Pancreas (tissue), 10 donors: ENCODE results near the gene GH2. TPM values are rescaled to one million over a fixed set of nuclear protein-coding genes. Genes with fewer than 3 reads are reported as not detected.
"Not testable (repeated sequence)": the region's sequence is repeated elsewhere in the genome, so short reads cannot be mapped to it uniquely, and the experiment has no call there.

Experiments
- ATAC-seq, 4 donors: fragments of 200-7000 bp; cut with Tn5 transposase; one replicate each; pipeline versions ENCODE4 v1.8.0 to v1.9.1; 2020; ENCODE audit warnings: mild to moderate bottlenecking in 4 of 4, moderate library complexity in 4 of 4
- DNase-seq, 6 donors: peaks; one replicate each; pipeline ENCODE4 v3.0.0-alpha.2; 2020
- FAIRE-seq: peaks from 2 replicates; lab custom pipeline; 2012; peaks lifted over from hg19 to GRCh38; lab: Jason Lieb, UNC
- H3K27ac ChIP-seq, 4 donors: fragments of 200-600 bp; sonication (generic); 1 replicate in 3 of 4; 2 replicates in 1 of 4; pipeline versions ENCODE4 v1.5.0 to v1.8.0; 2020
- H3K27me3 ChIP-seq, 4 donors: fragments of 200-600 bp; one replicate each; pipeline ENCODE4 v1.8.0; 2021
- H3K36me3 ChIP-seq, 3 donors: fragments of 200-600 bp; sonication (generic) in 1 of 3; one replicate each; pipeline versions ENCODE4 v1.5.0 to v1.8.0; 2020 to 2021
- H3K4me1 ChIP-seq, 3 donors: fragments of 200-600 bp; one replicate each; pipeline ENCODE4 v1.8.0; 2021
- H3K4me3 ChIP-seq, 4 donors: fragments of 200-600 bp; sonication (generic) in 2 of 4; one replicate each; pipeline versions ENCODE4 v1.5.0 to v1.8.0; 2020 to 2021
- H3K9me3 ChIP-seq, 4 donors: fragments of 200-600 bp; one replicate each; pipeline ENCODE4 v1.8.0; 2021
- CTCF ChIP-seq, 4 donors: fragments of 200-600 bp; sonication (generic) in 3 of 4; IDR thresholded peaks; one replicate each; pipeline versions ENCODE4 v1.5.0 to v1.8.0; 2021; ENCODE audit warnings: antibody characterized with exemption in 4 of 4
- WGBS, 2 donors: extraction: QIAGEN DNeasy Blood & Tissue Kit; methylation state at CpG; one replicate each; pipeline ENCODE4 v1.1.7; 2013; 5-methylcytosine and 5-hydroxymethylcytosine counted together
- intact Hi-C, 3 donors: fragments of 100-400 bp; cut with DNase I; formaldehyde crosslinking; loops; one replicate each; pipeline versions ENCODE4 v1.11.1 to v1.14.2; 2022
- polyA plus RNA-seq, 2 donors: library from polyadenylated mRNA; stranded (reverse); fragments of 200-250 nt; gene quantifications; one replicate each; pipeline ENCODE4 v1.2.3, GENCODE V29; 2013
- total RNA-seq, 6 donors: library from RNA; stranded (reverse); fragmentation: NEBNext Ultra II Directional in 4 of 6; extraction: Animal tissue kit (Norgen Biotek cat#: 25700) in 4 of 6; gene quantifications; one replicate each; pipeline versions ENCODE4 v1.2.1 to v1.2.4, GENCODE V29; 2021 to 2023
- donor health status: healthy with polysubstance abuse.
- donor health status: DM: no; HTN: no; CAD: no; lungs with moderate emphysema.
- donor health status: DM: no; HTN: no; CAD: no.
- donor health status: control.
- donor health status: control.
- donor health status: Bipolar disorder and iron deficiency.
- donor health status: DM: yes; HTN: yes; CAD: no.
- donor health status: DM: no; HTN: no; CAD: no.
- donor health status: DM: no; HTN: no; CAD: no.
- donor health status: DM: yes; HTN: yes; CAD: no.

GH2 gene
- total and polyA plus RNA-seq, 8 donors: not detected

- DNase-seq: peak in 1 of 6 donors; percentile 38
- no peaks in the 10 kb centered on the region for H3K27me3 ChIP-seq
- no peak overlapping the region for H3K4me3 ChIP-seq
- H3K27ac ChIP-seq: no peak overlapping the region
- no peaks in the 10 kb centered on the region for H3K4me1 ChIP-seq
- TF ChIP-seq CTCF (IDR thresholded peaks at IDR 0.05): no peak
- WGBS, 2 donors: 70 to 82% methylated on average over 14 of the region's 14 CpGs
- FAIRE-seq: no peak
- no peak for ATAC-seq
- intact Hi-C loops: loop anchor here in 2 of 3 donors (10.0 kb wide), 2 partner anchors 225 to 375 kb away; partner anchors contain the start of gene ERN1 (in 2 of the 2)
- no peaks in the 10 kb centered on the region for H3K36me3 ChIP-seq
- no peaks in the 10 kb centered on the region for H3K9me3 ChIP-seq
These were observed 28.4 kb upstream of the GH2 start for GRCh38 chr17:63910096-63910495.

- FAIRE-seq, intact Hi-C loops, H3K36me3 ChIP-seq, H3K9me3 ChIP-seq, H3K27me3 ChIP-seq, H3K27ac ChIP-seq, ATAC-seq, H3K4me1 ChIP-seq, H3K4me3 ChIP-seq: not testable (repeated sequence)
- peak in 1 of 6 donors; percentile 19 for DNase-seq
- 81 to 88% methylated on average over 9 to 10 of the region's 10 CpGs for WGBS, 2 donors
These were observed 27.8 kb upstream of the GH2 start for GRCh38 chr17:63909586-63909985.

- H3K4me3 ChIP-seq, ATAC-seq, intact Hi-C loops, H3K9me3 ChIP-seq, H3K27me3 ChIP-seq, H3K36me3 ChIP-seq, H3K27ac ChIP-seq, H3K4me1 ChIP-seq, FAIRE-seq: not testable (repeated sequence)
- 43 to 51% methylated on average over 10 of the region's 12 CpGs for WGBS, 2 donors
- DNase-seq: peak in 1 of 6 donors; percentile 12
These were observed 25.5 kb upstream of the GH2 start for GRCh38 chr17:63907161-63907778.

GRCh38 chr17:63904796-63905195 is 23.1 kb upstream of the GH2 start:
- FAIRE-seq, H3K27me3 ChIP-seq: not testable (repeated sequence)

GRCh38 chr17:63903787-63904201 is 22.1 kb upstream of the GH2 start:
- DNase-seq (peak in 1 of 6 donors; percentile 22), ATAC-seq (peak in 3 of 4 donors; percentile 63 to 78 (median 73))
- 29 to 32% methylated on average over 5 of the region's 5 CpGs for WGBS, 2 donors
- intact Hi-C loops, H3K9me3 ChIP-seq, FAIRE-seq, H3K4me1 ChIP-seq, H3K36me3 ChIP-seq, H3K27me3 ChIP-seq, H3K27ac ChIP-seq, H3K4me3 ChIP-seq: not testable (repeated sequence)
- peak in 2 of 4 donors; percentile 13 to 22 for TF ChIP-seq CTCF (IDR thresholded peaks at IDR 0.05)

More at GRCh38 chr17:63904796-63905195, 23.1 kb upstream of the GH2 start:
- H3K36me3 ChIP-seq, ATAC-seq, H3K4me3 ChIP-seq, H3K27ac ChIP-seq, H3K4me1 ChIP-seq, H3K9me3 ChIP-seq, DNase-seq, intact Hi-C loops: not testable (repeated sequence)
- 85 to 91% methylated on average over 8 of the region's 8 CpGs for WGBS, 2 donors

GRCh38 chr17:63901971-63902370 is 20.2 kb upstream of the GH2 start:
- H3K36me3 ChIP-seq, H3K27ac ChIP-seq, H3K4me1 ChIP-seq, H3K4me3 ChIP-seq, ATAC-seq, FAIRE-seq, DNase-seq, H3K27me3 ChIP-seq, intact Hi-C loops, H3K9me3 ChIP-seq: not testable (repeated sequence)
- 81 to 90% methylated on average over 2 of the region's 2 CpGs for WGBS, 2 donors

- FAIRE-seq, H3K36me3 ChIP-seq, H3K27ac ChIP-seq, ATAC-seq, H3K4me1 ChIP-seq, H3K27me3 ChIP-seq, H3K4me3 ChIP-seq, H3K9me3 ChIP-seq, intact Hi-C loops: not testable (repeated sequence)
- DNase-seq: peak in 1 of 6 donors; percentile 18
- WGBS, 2 donors: 74 to 75% methylated on average over 6 of the region's 6 CpGs
These were observed 17.4 kb upstream of the GH2 start for GRCh38 chr17:63898899-63899798.

- DNase-seq: not testable (repeated sequence)
These were observed 15.0 kb upstream of the GH2 start, which contains the start of gene CSH1 for GRCh38 chr17:63896524-63897354. Gene CSH1, minus strand, starts transcription at chr17:63896574. Its CDS starts 63 bp downstream, at chr17:63896511.

GRCh38 chr17:63894821-63895220 is 13.1 kb upstream of the GH2 start:
- ATAC-seq, H3K27me3 ChIP-seq, H3K4me3 ChIP-seq, H3K4me1 ChIP-seq, H3K27ac ChIP-seq, H3K9me3 ChIP-seq, DNase-seq, FAIRE-seq, intact Hi-C loops, H3K36me3 ChIP-seq: not testable (repeated sequence)
- WGBS, 2 donors: 82% methylated on average over 4 to 10 of the region's 10 CpGs

More at GRCh38 chr17:63896524-63897354, 15.0 kb upstream of the GH2 start, which contains the start of gene CSH1:
- ATAC-seq, H3K9me3 ChIP-seq, H3K36me3 ChIP-seq, H3K4me3 ChIP-seq, H3K27me3 ChIP-seq, H3K4me1 ChIP-seq, H3K27ac ChIP-seq, intact Hi-C loops, FAIRE-seq: not testable (repeated sequence)
- WGBS, 2 donors: 79 to 98% methylated on average over 7 to 9 of the region's 14 CpGs
